Adrenal gland (tissue), 5 donors: ENCODE results near the gene INPP5A.
"Not testable (repeated sequence)": the region's sequence is repeated elsewhere in the genome, so short reads cannot be mapped to it uniquely, and the experiment has no call there.

Experiments used
- CTCF ChIP-seq, 6 experiments: fragments of 450-650 bp in 4 of 6; fragments of 200-600 bp in 2 of 6; sonication (generic) in 1 of 6; IDR thresholded peaks; 1 replicate in 5 of 6; 2 replicates in 1 of 6; pipeline versions ENCODE4 v1.5.1 to v1.8.0; 2016 to 2021; ENCODE audit warnings: antibody characterized with exemption in 6 of 6, mild to moderate bottlenecking in 2 of 6, moderate library complexity in 1 of 6
- POLR2A ChIP-seq, 2 donors: fragments of 450-650 bp; IDR thresholded peaks; one replicate each; pipeline ENCODE4 v1.6.1; 2017; ENCODE audit warnings: antibody characterized with exemption in 2 of 2, mild to moderate bottlenecking in 2 of 2, moderate library complexity in 1 of 2
- donor health status: DM: no; HTN: no; CAD: no.

DNA sequence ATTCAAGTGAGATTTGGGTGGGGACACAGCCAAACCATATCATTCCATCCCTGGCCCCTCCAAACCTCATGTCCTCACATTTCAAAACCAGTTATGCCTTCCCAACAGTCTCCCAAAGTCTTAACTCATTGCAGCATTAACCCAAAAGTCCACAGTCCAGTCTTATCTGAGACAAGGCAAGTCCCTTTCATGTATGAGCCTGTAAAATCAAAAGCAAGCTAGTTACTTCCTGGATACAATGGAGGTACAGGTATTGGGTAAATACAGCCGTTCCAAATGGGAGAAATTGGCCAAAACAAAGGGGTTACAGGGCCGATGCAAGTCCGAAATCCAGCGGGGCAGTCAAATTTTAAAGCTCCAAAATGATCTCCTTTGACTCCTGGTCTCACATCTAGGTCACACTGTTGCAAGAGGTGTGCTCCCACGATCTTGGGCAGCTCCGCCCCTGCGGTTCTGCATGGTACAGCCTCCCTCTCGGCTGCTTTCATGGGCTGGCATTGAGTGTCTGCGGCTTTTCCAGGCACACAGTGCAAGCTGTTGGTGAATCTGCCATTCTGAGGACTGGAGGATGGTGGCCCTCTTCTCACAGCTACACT lies 61.5 kb downstream of the INPP5A start:
- not testable (repeated sequence) for TF ChIP-seq CTCF, POLR2A (IDR thresholded peaks at IDR 0.05)
